Measurements from ENCODE around the gene BNC2.

The BNC2 gene

GRCh38 chr9:16434526-16434925 lies 435.9 kb downstream of the BNC2 start:
- no peak for DNase-seq

GRCh38 chr9:16433494-16433893 lies 437.0 kb downstream of the BNC2 start:
- no peak for DNase-seq

GRCh38 chr9:16431666-16432392 lies 438.6 kb downstream of the BNC2 start:
- no peak for DNase-seq

- DNase-seq = no peak
These were observed 440.8 kb downstream of the BNC2 start for GRCh38 chr9:16429671-16430070.

GRCh38 chr9:16427873-16428427 lies 442.5 kb downstream of the BNC2 start:
- no peak for DNase-seq

- DNase-seq = no peak
These were observed 443.8 kb downstream of the BNC2 start for GRCh38 chr9:16426716-16427115.

- no peak for DNase-seq
These were observed 444.8 kb downstream of the BNC2 start for GRCh38 chr9:16425562-16426231.

GRCh38 chr9:16422114-16422513 lies 448.4 kb downstream of the BNC2 start:
- no peak for DNase-seq

GRCh38 chr9:16421532-16421931 lies 448.9 kb downstream of the BNC2 start:
- DNase-seq = no peak

GRCh38 chr9:16419124-16419523 lies 451.3 kb downstream of the BNC2 start:
- DNase-seq = no peak

- DNase-seq = no peak
These were observed 451.7 kb downstream of the BNC2 start for GRCh38 chr9:16418721-16419120.

GRCh38 chr9:16417749-16418148 lies 452.7 kb downstream of the BNC2 start:
- no peak for DNase-seq

- DNase-seq = no peak
These were observed 453.3 kb downstream of the BNC2 start for GRCh38 chr9:16417161-16417560.

- DNase-seq = no peak
These were observed 456.0 kb downstream of the BNC2 start for GRCh38 chr9:16414451-16414850.

GRCh38 chr9:16413509-16414016 lies 456.9 kb downstream of the BNC2 start:
- no peak for DNase-seq

- no peak for DNase-seq
These were observed 457.7 kb downstream of the BNC2 start for GRCh38 chr9:16412740-16413139.

GRCh38 chr9:16411311-16411710 lies 459.2 kb downstream of the BNC2 start:
- DNase-seq = no peak

GRCh38 chr9:16410601-16411280 lies 459.7 kb downstream of the BNC2 start:
- DNase-seq = no peak

GRCh38 chr9:16407617-16408016 lies 462.9 kb downstream of the BNC2 start:
- no peak for DNase-seq

- DNase-seq = no peak
These were observed 463.8 kb downstream of the BNC2 start for GRCh38 chr9:16406526-16407225.

GRCh38 chr9:16405421-16405820 lies 465.0 kb downstream of the BNC2 start:
- DNase-seq = no peak

GRCh38 chr9:16401701-16402100 lies 468.8 kb downstream of the BNC2 start:
- DNase-seq = no peak

GRCh38 chr9:16398691-16399090 lies 471.8 kb downstream of the BNC2 start:
- DNase-seq = no peak
